Measurements from ENCODE around the gene TTBK2. TPM values are rescaled to one million over a fixed set of nuclear protein-coding genes. Genes with fewer than 3 reads are reported as not detected.
"Not testable (repeated sequence)": the region's sequence is repeated elsewhere in the genome, so short reads cannot be mapped to it uniquely, and the experiment has no call there.

Gene TTBK2
- total RNA-seq, 1 donor from 2014 or later = 15.7 TPM

- no peak for DNase-seq (ENCODE audit: low spot score)
Measured at GRCh38 chr15:42911058-42911592, 9.5 kb downstream of the TTBK2 start.

- DNase-seq (ENCODE audit: low spot score) = no peak
Measured at GRCh38 chr15:42908538-42908937, 12.0 kb downstream of the TTBK2 start.

- no peak for DNase-seq (ENCODE audit: low spot score)
Measured at GRCh38 chr15:42903388-42904324, 16.9 kb downstream of the TTBK2 start.

- not testable (repeated sequence) for DNase-seq (ENCODE audit: low spot score)
Measured at GRCh38 chr15:42893911-42894310, 26.7 kb downstream of the TTBK2 start.

- no peak for DNase-seq (ENCODE audit: low spot score)
Measured at GRCh38 chr15:42891569-42891968, 29.0 kb downstream of the TTBK2 start.

GRCh38 chr15:42890161-42890913 lies 30.2 kb downstream of the TTBK2 start:
- no peak for DNase-seq (ENCODE audit: low spot score)

- DNase-seq (ENCODE audit: low spot score) = not testable (repeated sequence)
Measured at GRCh38 chr15:42887384-42887783, 33.2 kb downstream of the TTBK2 start.

- no peak for DNase-seq (ENCODE audit: low spot score)
Measured at GRCh38 chr15:42880121-42880520, 40.5 kb downstream of the TTBK2 start.

- DNase-seq (ENCODE audit: low spot score) = no peak
Measured at GRCh38 chr15:42879443-42879842, 41.1 kb downstream of the TTBK2 start.

GRCh38 chr15:42876224-42876623 lies 44.4 kb downstream of the TTBK2 start:
- no peak for DNase-seq (ENCODE audit: low spot score)

GRCh38 chr15:42868683-42869082 lies 51.9 kb downstream of the TTBK2 start:
- no peak for DNase-seq (ENCODE audit: low spot score)

- DNase-seq (ENCODE audit: low spot score) = no peak
Measured at GRCh38 chr15:42863572-42864239, 56.9 kb downstream of the TTBK2 start.

GRCh38 chr15:42858999-42859789 lies 61.4 kb downstream of the TTBK2 start:
- no peak for DNase-seq (ENCODE audit: low spot score)

- DNase-seq (ENCODE audit: low spot score) = no peak
Measured at GRCh38 chr15:42858540-42858939, 62.0 kb downstream of the TTBK2 start.

- DNase-seq (ENCODE audit: low spot score) = no peak
Measured at GRCh38 chr15:42854576-42854975, 66.0 kb downstream of the TTBK2 start.

- DNase-seq (ENCODE audit: low spot score) = no peak
Measured at GRCh38 chr15:42849836-42850235, 70.7 kb downstream of the TTBK2 start.

GRCh38 chr15:42848846-42849245 lies 71.7 kb downstream of the TTBK2 start:
- DNase-seq (ENCODE audit: low spot score) = no peak

- DNase-seq (ENCODE audit: low spot score) = no peak
Measured at GRCh38 chr15:42846647-42847046, 73.9 kb downstream of the TTBK2 start.

- DNase-seq (ENCODE audit: low spot score) = no peak
Measured at GRCh38 chr15:42845581-42845980, 75.0 kb downstream of the TTBK2 start.

GRCh38 chr15:42843699-42844098 lies 76.9 kb downstream of the TTBK2 start:
- DNase-seq (ENCODE audit: low spot score) = no peak

- no peak for DNase-seq (ENCODE audit: low spot score)
Measured at GRCh38 chr15:42836251-42836650, 84.3 kb downstream of the TTBK2 start.
